GM19452 (cell line): ENCODE data around the gene TMC7.

Experiments
- ATAC-seq: cut with Tn5 transposase; IDR thresholded peaks from one replicate; pipeline ENCODE4 v1.9.1; 2021; ENCODE audit not compliant: unreplicated experiment

Gene TMC7

GRCh38 chr16:19110537-19111360, 127.0 kb downstream of the TMC7 start:
- no peak for ATAC-seq

- ATAC-seq: no peak
Measured at GRCh38 chr16:19112099-19112407, 128.3 kb downstream of the TMC7 start.
